HG02981 (cell line): ENCODE measurements around the gene CCDC18.

ENCODE experiments used
- ATAC-seq: cut with Tn5 transposase; IDR thresholded peaks from one replicate; pipeline ENCODE4 v1.9.1; 2021; ENCODE audit warnings: mild to moderate bottlenecking, moderate library complexity; ENCODE audit not compliant: unreplicated experiment

The CCDC18 gene

GRCh38 chr1:93296555-93297154, 116.1 kb downstream of the CCDC18 start:
- ATAC-seq, result no peak

GRCh38 chr1:93301131-93301530, 120.6 kb downstream of the CCDC18 start:
- ATAC-seq, result no peak

- ATAC-seq, result no peak
Measured at GRCh38 chr1:93302078-93302477, 121.6 kb downstream of the CCDC18 start.

GRCh38 chr1:93304716-93305138, 124.2 kb downstream of the CCDC18 start:
- ATAC-seq, result peak; percentile 50

- ATAC-seq, result no peak
Measured at GRCh38 chr1:93306920-93307319, 126.4 kb downstream of the CCDC18 start.

- no peak for ATAC-seq
Measured at GRCh38 chr1:93313026-93313425, 132.5 kb downstream of the CCDC18 start.

- no peak for ATAC-seq
Measured at GRCh38 chr1:93317207-93317606, 136.7 kb downstream of the CCDC18 start.

- ATAC-seq, result no peak
Measured at GRCh38 chr1:93317943-93318342, 137.4 kb downstream of the CCDC18 start.

GRCh38 chr1:93321720-93322119, 141.2 kb downstream of the CCDC18 start:
- no peak for ATAC-seq

- no peak for ATAC-seq
Measured at GRCh38 chr1:93322349-93322748, 141.8 kb downstream of the CCDC18 start.

GRCh38 chr1:93323185-93323820, 142.8 kb downstream of the CCDC18 start:
- no peak for ATAC-seq

GRCh38 chr1:93324486-93325464, 144.3 kb downstream of the CCDC18 start:
- ATAC-seq, result no peak
